Adrenal gland (tissue), 12 donors: Measurements from ENCODE around the gene NRBP1. TPM values are rescaled to one million over a fixed set of nuclear protein-coding genes. Genes with fewer than 3 reads are reported as not detected.
A peak's percentile ranks its signal among the peaks of the same experiment; 100 is the strongest.

Source experiments
- DNase-seq, 7 donors: peaks; one replicate each; pipeline ENCODE4 v3.0.0-alpha.2; 2019 to 2020
- H3K27ac ChIP-seq, 5 donors: fragments of 200-600 bp; sonication (generic) in 4 of 5; 1 replicate in 3 of 5; 2 replicates in 2 of 5; pipeline versions ENCODE4 v1.5.1 to v1.8.0; 2016 to 2020; ENCODE audit warnings: mild to moderate bottlenecking in 1 of 5
- H3K27me3 ChIP-seq: fragments of 200-600 bp; 2 replicates; pipeline ENCODE4 v1.8.0; 2021
- H3K36me3 ChIP-seq, 2 donors: fragments of 200-600 bp; replicated peaks in 1 of 2; 1 replicate in 1 of 2; 2 replicates in 1 of 2; pipeline versions ENCODE4 v1.5.1 to v1.8.0; 2018 to 2022
- H3K4me1 ChIP-seq, 2 donors: fragments of 200-600 bp; replicated peaks in 1 of 2; 1 replicate in 1 of 2; 2 replicates in 1 of 2; pipeline versions ENCODE4 v1.5.1 to v1.8.0; 2018 to 2021
- H3K4me3 ChIP-seq, 4 donors: fragments of 200-600 bp; sonication (generic) in 3 of 4; one replicate each; pipeline ENCODE4 v1.5.1; 2016 to 2018
- H3K9me3 ChIP-seq, 3 donors: fragments of 200-600 bp; sonication (generic) in 1 of 3; replicated peaks in 1 of 3; 1 replicate in 2 of 3; 2 replicates in 1 of 3; pipeline versions ENCODE4 v1.5.1 to v1.8.0; 2016 to 2021
- POLR2A ChIP-seq, 2 donors: fragments of 450-650 bp; IDR thresholded peaks; one replicate each; pipeline ENCODE4 v1.6.1; 2017; ENCODE audit warnings: antibody characterized with exemption in 2 of 2, mild to moderate bottlenecking in 2 of 2, moderate library complexity in 1 of 2
- WGBS, 4 donors: extraction: QIAGEN DNeasy Blood & Tissue Kit in 2 of 4; methylation state at CpG; one replicate each; pipeline versions ENCODE4 v1.1.5 to v1.1.7; 2013 to 2017; 5-methylcytosine and 5-hydroxymethylcytosine counted together
- intact Hi-C, 2 donors: fragments of 100-400 bp; cut with DNase I; formaldehyde crosslinking; loops; one replicate each; pipeline versions ENCODE4 v1.14.1 to v1.15.0; 2022 to 2023
- polyA plus RNA-seq, 3 donors: library from polyadenylated mRNA; stranded (reverse); fragments of 200-250 nt in 2 of 3; fragments of 350-450 nt in 1 of 3; fragmentation: Illumina TruSeq in 1 of 3; extraction: RNeasy Lipid Tissue Mini Kit (QIAGEN cat#74804) in 1 of 3; gene quantifications; one replicate each; pipeline ENCODE4 v1.2.3, GENCODE V29; 2013 to 2014
- total RNA-seq, 9 donors: library from RNA; depleted of rRNA in 4 of 9; stranded (reverse); fragments of >200 nt in 4 of 9; fragments of 120-200 nt in 1 of 9; fragmentation: NEBNext Ultra II Directional in 1 of 9; extraction: Animal tissue kit (Norgen Biotek cat#: 25700) in 1 of 9; gene quantifications; one replicate each; pipeline versions ENCODE4 v1.1.0 to v1.2.4, GENCODE V29; 2013 to 2023
- TF ChIP-seq, protein P1 (sequence below), 6 experiments: fragments of 450-650 bp in 4 of 6; fragments of 200-600 bp in 2 of 6; sonication (generic) in 1 of 6; IDR thresholded peaks; 1 replicate in 5 of 6; 2 replicates in 1 of 6; pipeline versions ENCODE4 v1.5.1 to v1.8.0; 2016 to 2021; ENCODE audit warnings: antibody characterized with exemption in 6 of 6, mild to moderate bottlenecking in 2 of 6, moderate library complexity in 1 of 6
- donor health status: healthy with polysubstance abuse.
- donor health status: Bipolar disorder and iron deficiency.
- donor health status: DM: yes; HTN: yes; CAD: no.
- donor health status: DM: no; HTN: no; CAD: no.
- donor health status: DM: no; HTN: no; CAD: no.
- donor health status: DM: yes; HTN: yes; CAD: no.

The NRBP1 gene
- total and polyA plus RNA-seq, 12 donors: 48.4 to 126 (median 73.8) TPM

DNA sequence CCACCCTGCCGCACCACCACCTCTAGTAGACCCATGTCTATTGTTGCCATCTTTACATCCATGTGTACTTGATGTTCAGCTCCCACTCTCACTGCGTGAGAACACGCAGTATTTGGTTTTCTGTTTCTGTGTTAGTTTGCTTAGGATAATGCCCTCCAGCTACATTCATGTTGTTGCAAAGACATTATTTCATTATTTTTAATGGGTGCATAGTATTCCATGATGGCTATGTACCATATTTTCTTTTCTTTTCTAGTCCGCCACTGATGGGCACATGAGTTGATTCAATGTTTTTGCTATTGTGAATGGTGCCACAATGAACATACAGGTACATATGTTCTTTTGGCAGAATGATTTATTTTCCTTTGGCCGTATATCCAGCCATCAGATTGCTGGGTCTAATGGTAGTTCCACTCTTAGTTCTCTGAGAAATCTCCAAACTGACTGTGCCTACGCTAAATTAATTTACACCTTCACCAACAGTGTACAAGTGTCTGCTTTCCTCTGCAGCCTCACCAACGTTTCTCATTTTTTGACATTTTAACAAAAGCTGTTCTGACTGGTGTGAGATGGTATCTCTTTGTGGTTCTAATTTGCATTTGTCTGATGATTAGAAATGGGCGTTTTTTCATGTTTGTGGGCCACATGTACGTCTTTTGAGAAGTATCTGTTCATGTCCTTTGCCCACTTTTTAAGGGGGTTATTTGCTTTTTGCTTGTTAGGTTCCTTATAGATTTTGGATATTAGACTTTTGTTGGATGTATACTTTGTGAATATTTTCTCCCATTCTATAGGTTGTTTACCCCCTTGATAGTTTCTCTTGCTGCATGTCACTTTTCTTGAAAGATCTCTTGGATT lies 37.4 kb upstream of the NRBP1 start:
- no peak for DNase-seq
- intact Hi-C loops: no loop called here
- Histone ChIP-seq H3K9me3 (no peaks in the 10 kb centered on the region), H3K27ac (no peak overlapping the region), H3K27me3 (no peaks in the 10 kb centered on the region), H3K4me3 (no peak overlapping the region), H3K4me1 (no peaks in the 10 kb centered on the region), H3K36me3 (peaks cover 0 to 10% of the 10 kb centered on the region in 2 donors)
- no peak for TF ChIP-seq POLR2A (IDR thresholded peaks at IDR 0.05)
- 94 to 95% (median 95%) methylated on average over 9 of the region's 9 CpGs for WGBS, 4 donors

DNA sequence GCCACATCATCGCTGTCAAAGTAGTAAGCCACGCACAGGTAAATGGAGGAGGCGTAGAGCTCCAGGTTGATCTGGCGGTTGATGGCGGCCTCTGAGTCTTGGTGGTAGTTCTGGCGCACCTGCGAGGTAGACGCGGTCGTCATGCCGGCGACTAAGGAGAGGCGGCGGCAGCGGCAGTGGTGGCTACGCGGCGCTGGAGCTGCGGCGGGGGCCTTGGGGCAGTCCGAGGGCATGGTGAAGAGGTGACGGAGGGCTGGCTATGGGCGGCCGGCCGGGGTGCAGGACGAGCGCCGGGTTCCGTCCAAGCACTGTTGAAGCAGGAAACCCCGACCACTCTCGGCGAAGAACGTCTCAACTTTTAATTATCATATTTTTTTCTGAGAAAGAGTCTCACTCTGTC lies 35.2 kb upstream of the NRBP1 start:
- no peak for DNase-seq
- intact Hi-C loops: no loop called here
- peaks cover 0 to 7% of the 10 kb centered on the region in 2 donors for H3K4me1 ChIP-seq
- no peak overlapping the region for H3K27ac ChIP-seq
- TF ChIP-seq POLR2A (IDR thresholded peaks at IDR 0.05): no peak
- TF ChIP-seq, protein P1, sequence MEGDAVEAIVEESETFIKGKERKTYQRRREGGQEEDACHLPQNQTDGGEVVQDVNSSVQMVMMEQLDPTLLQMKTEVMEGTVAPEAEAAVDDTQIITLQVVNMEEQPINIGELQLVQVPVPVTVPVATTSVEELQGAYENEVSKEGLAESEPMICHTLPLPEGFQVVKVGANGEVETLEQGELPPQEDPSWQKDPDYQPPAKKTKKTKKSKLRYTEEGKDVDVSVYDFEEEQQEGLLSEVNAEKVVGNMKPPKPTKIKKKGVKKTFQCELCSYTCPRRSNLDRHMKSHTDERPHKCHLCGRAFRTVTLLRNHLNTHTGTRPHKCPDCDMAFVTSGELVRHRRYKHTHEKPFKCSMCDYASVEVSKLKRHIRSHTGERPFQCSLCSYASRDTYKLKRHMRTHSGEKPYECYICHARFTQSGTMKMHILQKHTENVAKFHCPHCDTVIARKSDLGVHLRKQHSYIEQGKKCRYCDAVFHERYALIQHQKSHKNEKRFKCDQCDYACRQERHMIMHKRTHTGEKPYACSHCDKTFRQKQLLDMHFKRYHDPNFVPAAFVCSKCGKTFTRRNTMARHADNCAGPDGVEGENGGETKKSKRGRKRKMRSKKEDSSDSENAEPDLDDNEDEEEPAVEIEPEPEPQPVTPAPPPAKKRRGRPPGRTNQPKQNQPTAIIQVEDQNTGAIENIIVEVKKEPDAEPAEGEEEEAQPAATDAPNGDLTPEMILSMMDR (IDR thresholded peaks at IDR 0.05): no peak
- H3K27me3 ChIP-seq: no peaks in the 10 kb centered on the region
- WGBS, 4 donors: 97 to 98% (median 98%) methylated on average over 29 to 33 of the region's 33 CpGs
- H3K36me3 ChIP-seq: no peaks in the 10 kb centered on the region
- H3K4me3 ChIP-seq: no peak overlapping the region
- H3K9me3 ChIP-seq: no peaks in the 10 kb centered on the region

DNA sequence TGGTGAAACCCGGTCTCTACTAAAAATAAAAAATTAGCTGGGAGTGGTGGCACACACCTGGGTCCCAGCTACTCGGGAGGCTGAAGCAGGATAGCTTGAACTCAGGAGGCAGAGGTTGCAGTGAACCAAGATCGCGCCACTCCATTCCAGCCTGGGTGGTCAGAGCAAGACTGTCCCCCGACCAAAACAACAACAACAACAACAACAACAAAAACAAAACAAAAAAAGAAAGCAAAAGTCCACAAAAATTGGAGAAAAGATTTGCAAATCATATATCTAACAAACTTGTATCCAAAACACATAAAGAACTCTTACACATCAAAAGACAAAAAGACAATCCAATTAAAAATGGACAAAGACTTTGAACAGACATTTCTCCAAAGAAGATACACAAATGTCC lies 29.5 kb upstream of the NRBP1 start:
- no peaks in the 10 kb centered on the region for H3K36me3 ChIP-seq
- no peak overlapping the region for H3K27ac ChIP-seq
- DNase-seq: no peak
- no peaks in the 10 kb centered on the region for H3K9me3 ChIP-seq
- H3K27me3 ChIP-seq: no peaks in the 10 kb centered on the region
- TF ChIP-seq, protein P1 (IDR thresholded peaks at IDR 0.05): no peak
- no peak for TF ChIP-seq POLR2A (IDR thresholded peaks at IDR 0.05)
- H3K4me1 ChIP-seq: peaks cover 0 to 20% of the 10 kb centered on the region in 2 donors
- intact Hi-C loops: no loop called here
- WGBS, 4 donors: 94 to 98% (median 98%) methylated on average over 5 of the region's 5 CpGs
- no peak overlapping the region for H3K4me3 ChIP-seq

DNA sequence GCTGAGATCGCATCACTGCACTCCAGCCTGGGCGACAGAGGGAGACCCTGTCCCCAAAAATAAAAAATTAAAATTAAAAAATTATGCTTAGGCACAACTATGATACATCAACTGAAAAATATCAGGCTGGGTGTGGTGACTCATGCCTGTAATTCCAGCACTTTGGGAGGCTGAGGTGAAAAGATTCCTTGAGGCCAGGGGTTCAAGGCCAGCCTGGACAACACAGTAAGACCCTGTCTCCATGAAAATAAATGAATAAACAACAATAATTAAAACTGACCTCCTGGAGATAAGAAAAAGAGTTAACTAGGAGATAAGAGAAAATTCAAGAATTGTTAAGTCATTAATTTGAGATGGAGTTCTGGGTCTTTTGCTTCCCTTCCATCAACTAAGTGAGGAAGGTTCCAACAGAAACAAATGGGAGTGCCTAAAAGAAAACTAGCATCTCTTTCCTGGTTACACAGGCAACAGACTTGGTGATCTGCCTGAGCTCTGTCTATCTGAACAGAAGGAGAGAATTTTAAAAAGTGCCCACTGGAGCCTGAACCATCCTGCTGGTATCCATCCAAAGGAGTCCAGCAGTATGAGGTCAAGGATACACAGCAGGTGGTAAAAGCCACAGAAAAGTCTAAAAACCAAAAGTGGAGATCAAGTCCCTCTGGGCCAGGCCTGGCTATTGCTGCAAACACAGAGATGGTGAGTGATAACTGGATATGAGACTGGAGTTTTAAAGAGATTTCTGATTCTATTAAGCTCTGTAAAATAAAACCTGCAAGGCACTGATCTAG lies 27.9 kb upstream of the NRBP1 start:
- Histone ChIP-seq H3K4me1 (peaks cover 0 to 20% of the 10 kb centered on the region in 2 donors), H3K27ac (peak overlapping the region in 1 of 5 donors; percentile 39), H3K9me3 (no peaks in the 10 kb centered on the region), H3K36me3 (no peaks in the 10 kb centered on the region), H3K4me3 (no peak overlapping the region), H3K27me3 (no peaks in the 10 kb centered on the region)
- intact Hi-C loops: no loop called here
- WGBS, 4 donors: 90 to 96% (median 94%) methylated on average over 2 of the region's 2 CpGs
- TF ChIP-seq, protein P1 (IDR thresholded peaks at IDR 0.05): no peak
- no peak for TF ChIP-seq POLR2A (IDR thresholded peaks at IDR 0.05)
- DNase-seq: no peak
